ENCODE results near the gene AFF2. TPM values are rescaled to one million over a fixed set of nuclear protein-coding genes. Genes with fewer than 3 reads are reported as not detected.

The AFF2 gene
- total and polyA plus RNA-seq, 11 donors, result under 0.01 to 0.83 (median 0.07) TPM

- ATAC-seq, result no peak
- no peaks in the 10 kb centered on the region for H3K27me3 ChIP-seq
- H3K27ac ChIP-seq, result no peak overlapping the region
- no peaks in the 10 kb centered on the region for H3K9me3 ChIP-seq
- no peaks in the 10 kb centered on the region for H3K4me1 ChIP-seq
- H3K4me3 ChIP-seq, result no peak overlapping the region
- intact Hi-C loops (cut with DNase I), result no loop called here
- TF ChIP-seq CTCF (IDR thresholded peaks at IDR 0.05), result no peak
- TF ChIP-seq POLR2A (IDR thresholded peaks at IDR 0.05), result no peak
- no peak for DNase-seq
- no peaks in the 10 kb centered on the region for H3K36me3 ChIP-seq
- 80 to 93% (median 88%) methylated on average over 4 of the region's 4 CpGs for WGBS, 4 donors
Measured at GRCh38 chrX:148961985-148962384, 461.6 kb downstream of the AFF2 start.

GRCh38 chrX:148976571-148977400 is 476.4 kb downstream of the AFF2 start:
- Histone ChIP-seq H3K27ac (no peak overlapping the region), H3K36me3 (no peaks in the 10 kb centered on the region), H3K27me3 (no peaks in the 10 kb centered on the region), H3K4me1 (no peaks in the 10 kb centered on the region), H3K4me3 (no peak overlapping the region), H3K9me3 (no peaks in the 10 kb centered on the region)
- no peak for TF ChIP-seq CTCF (IDR thresholded peaks at IDR 0.05)
- TF ChIP-seq POLR2A (IDR thresholded peaks at IDR 0.05), result no peak
- DNase-seq, result no peak
- WGBS, 4 donors, result 56 to 83% (median 74%) methylated on average over 8 of the region's 8 CpGs
- no peak for ATAC-seq
- intact Hi-C loops (cut with DNase I), result no loop called here

GRCh38 chrX:148979786-148980185 is 479.4 kb downstream of the AFF2 start:
- no peak for DNase-seq
- no peaks in the 10 kb centered on the region for H3K36me3 ChIP-seq
- 79 to 94% (median 86%) methylated on average over 4 of the region's 4 CpGs for WGBS, 4 donors
- no peak overlapping the region for H3K4me3 ChIP-seq
- intact Hi-C loops (cut with DNase I), result no loop called here
- no peaks in the 10 kb centered on the region for H3K4me1 ChIP-seq
- H3K27ac ChIP-seq, result no peak overlapping the region
- TF ChIP-seq POLR2A (IDR thresholded peaks at IDR 0.05) (no peak), CTCF (IDR thresholded peaks at IDR 0.05) (no peak)
- H3K27me3 ChIP-seq, result no peaks in the 10 kb centered on the region
- no peaks in the 10 kb centered on the region for H3K9me3 ChIP-seq
- ATAC-seq, result no peak

GRCh38 chrX:148984238-148984637 is 483.8 kb downstream of the AFF2 start:
- WGBS, 4 donors, result 70 to 90% (median 79%) methylated on average over 2 of the region's 2 CpGs
- no peaks in the 10 kb centered on the region for H3K36me3 ChIP-seq
- H3K4me1 ChIP-seq, result no peaks in the 10 kb centered on the region
- TF ChIP-seq CTCF (IDR thresholded peaks at IDR 0.05) (no peak), POLR2A (IDR thresholded peaks at IDR 0.05) (no peak)
- intact Hi-C loops (cut with DNase I), result no loop called here
- no peak for DNase-seq
- H3K9me3 ChIP-seq, result no peaks in the 10 kb centered on the region
- no peak overlapping the region for H3K27ac ChIP-seq
- H3K4me3 ChIP-seq, result no peak overlapping the region
- no peaks in the 10 kb centered on the region for H3K27me3 ChIP-seq
- ATAC-seq, result no peak
